Testis (tissue), 2 donors: ENCODE data around the gene PEMT.

Experiments
- POLR2A ChIP-seq: fragments of 450-650 bp; IDR thresholded peaks from one replicate; pipeline ENCODE4 v1.6.1; 2017; ENCODE audit warnings: antibody characterized with exemption, mild to moderate bottlenecking, moderate library complexity
- TF ChIP-seq, protein P1 (sequence below), 3 experiments: fragments of 450-650 bp in 2 of 3; fragments of 200-600 bp in 1 of 3; sonication (generic) in 1 of 3; IDR thresholded peaks; one replicate each; pipeline ENCODE4 v1.5.1; 2016 to 2019; ENCODE audit warnings: antibody characterized with exemption in 3 of 3, mild to moderate bottlenecking in 2 of 3, moderate library complexity in 1 of 3

DNA sequence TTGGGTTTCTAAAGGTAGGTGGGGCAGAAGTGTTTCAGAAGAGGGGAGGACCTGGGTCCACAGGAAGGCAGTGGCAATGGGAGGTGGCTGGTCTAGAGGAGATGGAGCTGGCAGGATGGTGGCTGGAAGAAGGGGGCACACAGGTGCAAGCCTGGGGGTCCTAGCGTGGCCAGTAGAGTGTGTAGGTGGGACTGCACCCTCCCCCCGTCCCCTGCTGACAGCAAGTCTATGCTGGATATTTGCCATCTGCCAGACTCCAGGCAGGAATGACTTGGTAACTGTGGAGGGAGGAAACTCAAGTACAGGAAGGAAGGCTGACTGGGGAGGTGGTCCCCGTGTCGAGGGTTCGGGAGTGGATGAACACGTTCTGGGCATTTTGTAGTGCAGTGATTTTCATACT, 106.1 kb downstream of the PEMT start:
- no peak for TF ChIP-seq POLR2A
- TF ChIP-seq, protein P1, sequence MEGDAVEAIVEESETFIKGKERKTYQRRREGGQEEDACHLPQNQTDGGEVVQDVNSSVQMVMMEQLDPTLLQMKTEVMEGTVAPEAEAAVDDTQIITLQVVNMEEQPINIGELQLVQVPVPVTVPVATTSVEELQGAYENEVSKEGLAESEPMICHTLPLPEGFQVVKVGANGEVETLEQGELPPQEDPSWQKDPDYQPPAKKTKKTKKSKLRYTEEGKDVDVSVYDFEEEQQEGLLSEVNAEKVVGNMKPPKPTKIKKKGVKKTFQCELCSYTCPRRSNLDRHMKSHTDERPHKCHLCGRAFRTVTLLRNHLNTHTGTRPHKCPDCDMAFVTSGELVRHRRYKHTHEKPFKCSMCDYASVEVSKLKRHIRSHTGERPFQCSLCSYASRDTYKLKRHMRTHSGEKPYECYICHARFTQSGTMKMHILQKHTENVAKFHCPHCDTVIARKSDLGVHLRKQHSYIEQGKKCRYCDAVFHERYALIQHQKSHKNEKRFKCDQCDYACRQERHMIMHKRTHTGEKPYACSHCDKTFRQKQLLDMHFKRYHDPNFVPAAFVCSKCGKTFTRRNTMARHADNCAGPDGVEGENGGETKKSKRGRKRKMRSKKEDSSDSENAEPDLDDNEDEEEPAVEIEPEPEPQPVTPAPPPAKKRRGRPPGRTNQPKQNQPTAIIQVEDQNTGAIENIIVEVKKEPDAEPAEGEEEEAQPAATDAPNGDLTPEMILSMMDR (IDR thresholded peaks at IDR 0.05): no peak
